GM21529 (cell line): ENCODE data around the gene FBL.
"Not testable (repeated sequence)": the region's sequence is repeated elsewhere in the genome, so short reads cannot be mapped to it uniquely, and the experiment has no call there.

Source experiments
- ATAC-seq: cut with Tn5 transposase; IDR thresholded peaks from one replicate; pipeline ENCODE4 v1.9.1; 2021; ENCODE audit not compliant: unreplicated experiment

FBL gene

GRCh38 chr19:39825531-39826076 lies 20.6 kb downstream of the FBL start:
- no peak for ATAC-seq

GRCh38 chr19:39825093-39825463 lies 21.1 kb downstream of the FBL start:
- ATAC-seq: no peak

- peak; percentile 87 for ATAC-seq
Observed at GRCh38 chr19:39824143-39825092, 21.8 kb downstream of the FBL start.

- ATAC-seq: no peak
Observed at GRCh38 chr19:39823686-39824085, 22.5 kb downstream of the FBL start.

GRCh38 chr19:39820696-39821095 lies 25.5 kb downstream of the FBL start:
- no peak for ATAC-seq

GRCh38 chr19:39819786-39820185 lies 26.4 kb downstream of the FBL start:
- ATAC-seq: no peak

GRCh38 chr19:39818626-39819097 lies 27.5 kb downstream of the FBL start:
- ATAC-seq: peak; percentile 72

GRCh38 chr19:39817888-39818561 lies 28.2 kb downstream of the FBL start:
- ATAC-seq: no peak

- ATAC-seq: no peak
Observed at GRCh38 chr19:39816287-39817048, 29.7 kb downstream of the FBL start.

GRCh38 chr19:39814595-39814994 lies 31.6 kb downstream of the FBL start:
- no peak for ATAC-seq

- not testable (repeated sequence) for ATAC-seq
Observed at GRCh38 chr19:39814111-39814510, 32.1 kb downstream of the FBL start.

- no peak for ATAC-seq
Observed at GRCh38 chr19:39813264-39813993, 32.8 kb downstream of the FBL start.

- ATAC-seq: no peak
Observed at GRCh38 chr19:39811064-39811463, 35.1 kb downstream of the FBL start.

- no peak for ATAC-seq
Observed at GRCh38 chr19:39810424-39810823, 35.8 kb downstream of the FBL start.

GRCh38 chr19:39809368-39809767 lies 36.8 kb downstream of the FBL start:
- no peak for ATAC-seq

- not testable (repeated sequence) for ATAC-seq
Observed at GRCh38 chr19:39808688-39809087, 37.5 kb downstream of the FBL start.

- ATAC-seq: no peak
Observed at GRCh38 chr19:39807846-39808364, 38.3 kb downstream of the FBL start.

- no peak for ATAC-seq
Observed at GRCh38 chr19:39805104-39805503, 41.1 kb downstream of the FBL start.

- no peak for ATAC-seq
Observed at GRCh38 chr19:39802958-39803357, 43.2 kb downstream of the FBL start.

GRCh38 chr19:39797083-39797482 lies 49.1 kb downstream of the FBL start:
- no peak for ATAC-seq
